ENCODE results near the gene CENPVL3. TPM values are rescaled to one million over a fixed set of nuclear protein-coding genes. Genes with fewer than 3 reads are reported as not detected.
"Not testable (repeated sequence)": the region's sequence is repeated elsewhere in the genome, so short reads cannot be mapped to it uniquely, and the experiment has no call there.

Gene CENPVL3
- total RNA-seq, result 10 to 100 TPM; 24.6 to 35.6 TPM
- 9.8 TPM for polyA plus RNA-seq (ENCODE audit: insufficient read depth, low read depth, low replicate concordance)
- long read RNA-seq, donor 1, transcript CENPVL3-201 (1 exons, 1,945 nt), result major isoform, 10 of 10 reads
- long read RNA-seq, donor 1, partial matches to known transcripts, result 0 of 10 reads
- long read RNA-seq, donor 1, other reads (novel, unspliced or antisense), result 0 of 10 reads
- long read RNA-seq, donor 2, partial matches to known transcripts, result 0 of 2 reads
- long read RNA-seq, donor 2, other reads (novel, unspliced or antisense), result 0 of 2 reads

- H3K9me3 ChIP-seq; H3K27me3 ChIP-seq; H3K36me3 ChIP-seq (ENCODE audit: low read depth, missing control alignments); H3K4me1 ChIP-seq; H3K27ac ChIP-seq; intact Hi-C loops (cut with DNase I; ENCODE audit: low total_unique reads): not testable (repeated sequence)
- 2 to 4% methylated on average over 4 to 8 of the region's 81 CpGs for WGBS, 2 donors
- peak within 1 kb of the TSS; percentile 26 to 44 for H3K4me3 ChIP-seq
- DNase-seq, result peak; percentile 76
Observed at GRCh38 chrX:51618241-51619155, at the start of gene CENPVL3. Gene CENPVL3 (minus strand): TSS chrX:51618912. CDS start chrX:51618873, 39 bp downstream.

- H3K9me3 ChIP-seq, result no peaks in the 10 kb centered on the region
- no peaks in the 10 kb centered on the region for H3K4me1 ChIP-seq
- intact Hi-C loops (cut with DNase I; ENCODE audit: low total_unique reads), result no loop called here
- no peak for TF ChIP-seq CTCF (IDR thresholded peaks at IDR 0.05)
- no peak for TF ChIP-seq POLR2A (IDR thresholded peaks at IDR 0.05)
- H3K27me3 ChIP-seq, result no peaks in the 10 kb centered on the region
- no peaks in the 10 kb centered on the region for H3K36me3 ChIP-seq (ENCODE audit: low read depth, missing control alignments)
- H3K4me3 ChIP-seq, result no peak overlapping the region
- no peak overlapping the region for H3K27ac ChIP-seq
- no peak for DNase-seq
- WGBS, 2 donors, result 66 to 70% methylated on average over 5 of the region's 5 CpGs
Observed at GRCh38 chrX:51665981-51666380, 47.3 kb upstream of the CENPVL3 start.

- Histone ChIP-seq H3K27ac (no peak overlapping the region), H3K36me3 (ENCODE audit: low read depth, missing control alignments) (no peaks in the 10 kb centered on the region), H3K9me3 (no peaks in the 10 kb centered on the region), H3K4me1 (no peaks in the 10 kb centered on the region), H3K4me3 (no peak overlapping the region), H3K27me3 (no peaks in the 10 kb centered on the region)
- 80 to 91% methylated on average over 2 of the region's 2 CpGs for WGBS, 2 donors
- TF ChIP-seq POLR2A (IDR thresholded peaks at IDR 0.05), result no peak
- no peak for TF ChIP-seq CTCF (IDR thresholded peaks at IDR 0.05)
- DNase-seq, result no peak
- intact Hi-C loops (cut with DNase I; ENCODE audit: low total_unique reads), result no loop called here
Observed at GRCh38 chrX:51643377-51643776, 24.7 kb upstream of the CENPVL3 start.

GRCh38 chrX:51641421-51642021, 22.8 kb upstream of the CENPVL3 start:
- intact Hi-C loops (cut with DNase I; ENCODE audit: low total_unique reads), result no loop called here
- no peaks in the 10 kb centered on the region for H3K36me3 ChIP-seq (ENCODE audit: low read depth, missing control alignments)
- peak; percentile 47 for DNase-seq

GRCh38 chrX:51636511-51636910, 17.8 kb upstream of the CENPVL3 start:
- DNase-seq, result peak; percentile 66
- H3K9me3 ChIP-seq; intact Hi-C loops (cut with DNase I; ENCODE audit: low total_unique reads); H3K4me3 ChIP-seq; H3K27ac ChIP-seq; H3K27me3 ChIP-seq; H3K36me3 ChIP-seq (ENCODE audit: low read depth, missing control alignments); H3K4me1 ChIP-seq: not testable (repeated sequence)
- WGBS, 2 donors, result 59 to 76% methylated on average over 7 of the region's 7 CpGs

More at GRCh38 chrX:51641421-51642021, 22.8 kb upstream of the CENPVL3 start:
- 8 to 37% methylated on average over 10 to 19 of the region's 19 CpGs for WGBS, 2 donors
- H3K27me3 ChIP-seq, result no peaks in the 10 kb centered on the region
- no peak overlapping the region for H3K4me3 ChIP-seq
- TF ChIP-seq POLR2A (IDR thresholded peaks at IDR 0.05) (no peak), CTCF (IDR thresholded peaks at IDR 0.05) (peak; percentile 43 to 55 (median 50))
- H3K9me3 ChIP-seq, result no peaks in the 10 kb centered on the region
- no peak overlapping the region for H3K27ac ChIP-seq
- no peaks in the 10 kb centered on the region for H3K4me1 ChIP-seq
